BLaER1 (cell line): ENCODE measurements around the gene CST8.

Source experiments
- H3K27ac ChIP-seq: shearing (Covaris generic); formaldehyde crosslinking; 2 replicates; pipeline ENCODE4 v1.8.1; 2022
- H3K27me3 ChIP-seq: shearing (Covaris generic); formaldehyde crosslinking; 2 replicates; pipeline ENCODE4 v1.8.1; 2022
- H3K36me3 ChIP-seq: shearing (Covaris generic); formaldehyde crosslinking; 2 replicates; pipeline ENCODE4 v1.8.1; 2022
- H3K4me1 ChIP-seq: shearing (Covaris generic); formaldehyde crosslinking; 2 replicates; pipeline ENCODE4 v1.8.1; 2022
- H3K4me2 ChIP-seq: shearing (Covaris generic); formaldehyde crosslinking; 2 replicates; pipeline ENCODE4 v1.8.1; 2022
- H3K4me3 ChIP-seq: shearing (Covaris generic); formaldehyde crosslinking; 2 replicates; pipeline ENCODE4 v1.8.1; 2022
- H3K9ac ChIP-seq: shearing (Covaris generic); formaldehyde crosslinking; 2 replicates; pipeline ENCODE4 v1.8.1; 2022
- H3K9me3 ChIP-seq: shearing (Covaris generic); formaldehyde crosslinking; 2 replicates; pipeline ENCODE4 v1.8.1; 2022
- H4K20me1 ChIP-seq: shearing (Covaris generic); formaldehyde crosslinking; 2 replicates; pipeline ENCODE4 v1.8.1; 2022
- Cebpa-rat ChIP-seq: shearing (Covaris generic); IDR thresholded peaks from 2 replicates; pipeline ENCODE4 v1.8.1; 2022

CST8 gene

DNA sequence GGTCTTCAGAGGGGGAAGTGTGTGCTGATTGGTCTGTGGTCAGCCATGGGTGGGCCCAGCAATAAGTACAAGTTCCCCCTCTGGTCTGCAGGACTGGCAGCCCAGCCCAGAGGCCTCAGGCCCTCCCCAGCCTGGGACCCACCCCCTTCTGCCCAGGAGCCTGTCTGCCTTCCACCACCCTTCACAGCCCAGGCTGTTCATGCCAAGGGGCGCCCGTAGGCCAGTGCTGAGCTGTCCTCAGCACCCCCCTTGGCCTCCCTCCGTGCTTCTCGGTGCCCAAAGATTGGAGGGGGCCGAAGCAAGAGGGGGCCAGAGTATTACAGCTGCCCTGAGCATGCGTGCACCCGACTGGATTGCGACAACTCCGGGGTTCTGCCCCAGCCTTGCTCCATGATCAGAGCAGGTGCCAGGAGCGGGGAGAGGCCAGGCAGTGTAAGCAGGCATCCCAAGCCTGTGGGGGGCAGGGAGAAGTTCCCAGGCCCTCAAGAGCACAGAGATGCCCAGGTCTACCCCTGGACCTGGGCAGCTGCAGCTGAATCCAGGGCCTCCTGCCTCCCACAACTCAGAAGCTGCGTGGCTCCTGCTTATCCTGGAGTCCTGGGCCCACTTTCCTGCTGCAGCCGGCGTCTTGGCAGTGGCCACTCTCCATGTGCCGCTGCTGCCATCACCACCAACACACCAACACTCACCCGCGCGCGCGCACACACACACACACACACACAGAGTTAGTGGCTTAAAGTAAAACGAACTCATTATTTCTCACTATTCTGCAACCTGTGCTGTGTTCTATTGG, 44.1 kb downstream of the CST8 start:
- no peak for TF ChIP-seq Cebpa-rat
- Histone ChIP-seq H3K9me3 (no peaks in the 10 kb centered on the region), H3K4me2 (no peak overlapping the region), H3K9ac (no peak overlapping the region), H3K4me3 (no peak overlapping the region), H4K20me1 (no peaks in the 10 kb centered on the region), H3K27me3 (no peaks in the 10 kb centered on the region), H3K4me1 (peaks cover 11% of the 10 kb centered on the region), H3K36me3 (no peaks in the 10 kb centered on the region), H3K27ac (no peak overlapping the region)

- no peak overlapping the region for H3K9ac ChIP-seq
- no peaks in the 10 kb centered on the region for H3K27me3 ChIP-seq
- no peak overlapping the region for H3K4me2 ChIP-seq
- H3K9me3 ChIP-seq: no peaks in the 10 kb centered on the region
- TF ChIP-seq Cebpa-rat: no peak
- no peak overlapping the region for H3K27ac ChIP-seq
- H3K4me1 ChIP-seq: peaks cover 7% of the 10 kb centered on the region
- H3K36me3 ChIP-seq: no peaks in the 10 kb centered on the region
- H3K4me3 ChIP-seq: no peak overlapping the region
- H4K20me1 ChIP-seq: no peaks in the 10 kb centered on the region
Observed at GRCh38 chr20:23536328-23536974, 45.5 kb downstream of the CST8 start.

- no peak overlapping the region for H3K4me3 ChIP-seq
- no peaks in the 10 kb centered on the region for H3K27me3 ChIP-seq
- H3K4me2 ChIP-seq: no peak overlapping the region
- H3K27ac ChIP-seq: no peak overlapping the region
- no peak overlapping the region for H3K9ac ChIP-seq
- H3K9me3 ChIP-seq: no peaks in the 10 kb centered on the region
- H3K36me3 ChIP-seq: no peaks in the 10 kb centered on the region
- no peak for TF ChIP-seq Cebpa-rat
- H4K20me1 ChIP-seq: no peaks in the 10 kb centered on the region
- H3K4me1 ChIP-seq: peaks cover 12% of the 10 kb centered on the region
Observed at GRCh38 chr20:23537030-23537429, 46.1 kb downstream of the CST8 start.

GRCh38 chr20:23540624-23541023, 49.7 kb downstream of the CST8 start:
- no peak overlapping the region for H3K9ac ChIP-seq

DNA sequence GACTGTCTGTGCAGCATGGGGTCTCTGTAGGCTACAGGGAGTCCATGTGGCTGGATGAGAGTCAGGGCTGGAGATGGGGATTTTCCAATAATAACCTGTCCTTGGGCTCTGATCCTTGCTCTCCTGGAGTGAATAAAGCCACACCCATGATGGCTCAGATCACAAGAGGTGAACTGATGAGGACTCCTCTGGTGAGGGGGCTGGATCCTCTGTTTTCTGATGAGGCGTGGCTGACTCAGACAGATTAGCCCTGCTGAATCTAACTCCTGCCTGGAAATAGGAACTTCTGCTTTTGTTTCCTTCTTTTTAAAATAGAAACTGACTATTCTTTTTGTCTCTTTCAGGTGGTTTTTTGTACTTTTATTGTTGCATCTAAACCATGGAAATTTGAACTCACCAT, 50.4 kb downstream of the CST8 start:
- H3K9me3 ChIP-seq: no peaks in the 10 kb centered on the region
- no peaks in the 10 kb centered on the region for H4K20me1 ChIP-seq
- H3K27ac ChIP-seq: no peak overlapping the region
- H3K4me3 ChIP-seq: no peak overlapping the region
- H3K4me1 ChIP-seq: peaks cover 17% of the 10 kb centered on the region
- no peaks in the 10 kb centered on the region for H3K27me3 ChIP-seq
- H3K4me2 ChIP-seq: peak overlapping the region; percentile 31
- H3K36me3 ChIP-seq: no peaks in the 10 kb centered on the region
- TF ChIP-seq Cebpa-rat: no peak
- no peak overlapping the region for H3K9ac ChIP-seq

More at GRCh38 chr20:23540624-23541023, 49.7 kb downstream of the CST8 start:
- no peak overlapping the region for H3K27ac ChIP-seq
- no peak overlapping the region for H3K4me3 ChIP-seq
- no peak overlapping the region for H3K4me2 ChIP-seq
- no peak for TF ChIP-seq Cebpa-rat
- H3K9me3 ChIP-seq: no peaks in the 10 kb centered on the region
- no peaks in the 10 kb centered on the region for H4K20me1 ChIP-seq
- H3K36me3 ChIP-seq: no peaks in the 10 kb centered on the region
- H3K4me1 ChIP-seq: peaks cover 17% of the 10 kb centered on the region
- H3K27me3 ChIP-seq: no peaks in the 10 kb centered on the region

- Histone ChIP-seq H3K4me3 (no peak overlapping the region), H3K4me2 (peak overlapping the region; percentile 31), H3K27ac (no peak overlapping the region), H3K27me3 (no peaks in the 10 kb centered on the region), H4K20me1 (no peaks in the 10 kb centered on the region), H3K9me3 (no peaks in the 10 kb centered on the region), H3K4me1 (peaks cover 17% of the 10 kb centered on the region), H3K36me3 (no peaks in the 10 kb centered on the region), H3K9ac (no peak overlapping the region)
- TF ChIP-seq Cebpa-rat: no peak
Observed at GRCh38 chr20:23541776-23542175, 50.9 kb downstream of the CST8 start.

DNA sequence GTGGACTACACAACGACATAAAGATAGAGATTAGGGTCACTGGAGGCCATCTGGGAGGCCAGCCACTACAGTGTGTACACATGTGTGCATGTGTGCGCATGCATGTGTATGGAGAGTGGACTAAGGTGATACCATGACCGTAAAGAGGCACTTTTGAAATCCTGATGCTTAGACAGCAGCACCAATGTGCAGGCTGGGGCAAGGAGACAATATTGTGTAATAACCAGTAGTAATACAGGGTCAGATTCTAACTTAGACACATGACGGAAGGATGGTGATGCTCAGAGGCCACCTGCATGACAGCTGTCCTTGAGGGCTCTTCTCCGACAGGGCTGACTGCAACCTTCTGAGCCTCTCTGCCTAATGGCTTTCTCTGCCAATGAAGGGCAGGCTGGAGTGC, 51.9 kb downstream of the CST8 start:
- Histone ChIP-seq H3K4me1 (peaks cover 17% of the 10 kb centered on the region), H3K27me3 (no peaks in the 10 kb centered on the region), H3K9ac (no peak overlapping the region), H4K20me1 (no peaks in the 10 kb centered on the region), H3K4me3 (no peak overlapping the region), H3K36me3 (no peaks in the 10 kb centered on the region), H3K27ac (no peak overlapping the region), H3K9me3 (no peaks in the 10 kb centered on the region), H3K4me2 (no peak overlapping the region)
- no peak for TF ChIP-seq Cebpa-rat

GRCh38 chr20:23544133-23544532, 53.2 kb downstream of the CST8 start:
- no peak overlapping the region for H3K4me3 ChIP-seq
- no peaks in the 10 kb centered on the region for H3K36me3 ChIP-seq
- H3K4me1 ChIP-seq: peaks cover 17% of the 10 kb centered on the region
- no peak for TF ChIP-seq Cebpa-rat
- no peak overlapping the region for H3K4me2 ChIP-seq
- H3K27me3 ChIP-seq: no peaks in the 10 kb centered on the region
- no peaks in the 10 kb centered on the region for H4K20me1 ChIP-seq
- no peaks in the 10 kb centered on the region for H3K9me3 ChIP-seq
- no peak overlapping the region for H3K27ac ChIP-seq
- H3K9ac ChIP-seq: no peak overlapping the region
